ENCODE measurements around the gene PCNP. TPM values are rescaled to one million over a fixed set of nuclear protein-coding genes. Genes with fewer than 3 reads are reported as not detected.
A peak's percentile ranks its signal among the peaks of the same experiment; 100 is the strongest.

Gene PCNP
- total and polyA plus RNA-seq, 2 experiments from 2014 or later: 91.2 to 178 TPM

DNA sequence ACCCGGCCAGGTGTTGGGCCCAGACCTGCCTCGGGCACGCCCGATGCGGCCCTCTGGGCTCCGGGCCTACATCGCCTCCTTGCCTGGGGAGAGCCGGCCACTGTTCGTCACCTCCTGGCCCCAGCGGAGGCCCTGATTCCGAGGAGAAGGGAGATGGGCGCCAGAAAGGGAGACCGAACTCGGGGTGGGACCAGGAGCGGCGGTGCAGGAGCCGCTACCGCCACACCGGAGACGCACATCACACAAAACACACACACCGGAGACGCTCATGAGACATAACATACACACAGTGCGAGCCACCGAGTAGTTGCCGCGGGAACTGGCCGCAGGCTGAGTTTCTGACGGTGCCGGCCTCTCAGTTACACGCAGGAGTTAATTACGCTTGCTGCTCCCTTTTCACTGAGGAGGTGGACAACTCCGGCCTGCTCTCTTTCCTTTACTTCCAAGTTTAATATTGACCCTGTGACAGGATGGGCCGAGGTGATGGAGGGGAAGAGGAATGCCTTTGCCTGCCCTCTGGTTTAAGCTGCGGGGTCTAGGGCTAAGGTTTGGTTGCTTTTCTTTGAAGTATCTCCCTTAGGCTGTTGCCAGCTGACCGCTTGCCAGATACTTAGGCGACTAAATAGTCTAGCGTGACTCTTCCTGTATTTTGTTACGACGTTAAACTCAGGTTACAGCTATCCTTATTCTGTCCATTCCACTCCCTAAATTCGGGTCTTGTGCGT, 570 bp downstream of the PCNP start:
- H4K20me1 ChIP-seq (ENCODE audit: insufficient read depth): no peaks in the 10 kb centered on the region; the same call in 1 of the 2 replicates
- TF ChIP-seq EZH2phosphoT487 (IDR thresholded peaks at IDR 0.05; ENCODE audit: insufficient read depth, low read depth): no peak
- no peak for TF ChIP-seq EZH2 (IDR thresholded peaks at IDR 0.05; ENCODE audit: insufficient read depth, poor library complexity, severe bottlenecking)
- peak overlapping the region; percentile 89 for H3K4me3 ChIP-seq
- peak overlapping the region; percentile 89 for H2AFZ ChIP-seq
- DNase-seq: peak; percentile 75
- peak overlapping the region; percentile 98 for H3K4me2 ChIP-seq (ENCODE audit: unreplicated experiment)
- no peaks in the 10 kb centered on the region for H3K9me3 ChIP-seq (ENCODE audit: low read depth)
- H3K79me2 ChIP-seq (ENCODE audit: insufficient read depth): peaks cover 55% of the 10 kb centered on the region
- H3K27ac ChIP-seq: peak overlapping the region; percentile 96
- no peaks in the 10 kb centered on the region for H3K9me2 ChIP-seq (ENCODE audit: insufficient read depth)
- H3F3A ChIP-seq (ENCODE audit: insufficient read depth): peaks cover 38% of the 10 kb centered on the region
- in situ Hi-C loops (cut with MboI): no loop called here
- 2% methylated on average over 35 to 40 of the region's 41 CpGs for WGBS, 2 experiments (ENCODE audit: low coverage in 1 of 2, low lambda C conversion rate in 2 of 2, missing lambda C conversion rate in 2 of 2)
- peaks cover 7% of the 10 kb centered on the region; the same call in 1 of the 2 replicates for H3K36me3 ChIP-seq (ENCODE audit: low read depth)
- peak overlapping the region; percentile 99 for H3K9ac ChIP-seq
- no peaks in the 10 kb centered on the region for H3K27me3 ChIP-seq (replicated peaks; ENCODE audit: insufficient read depth)
- H3K4me1 ChIP-seq (ENCODE audit: insufficient read depth): peaks cover 29% of the 10 kb centered on the region

DNA sequence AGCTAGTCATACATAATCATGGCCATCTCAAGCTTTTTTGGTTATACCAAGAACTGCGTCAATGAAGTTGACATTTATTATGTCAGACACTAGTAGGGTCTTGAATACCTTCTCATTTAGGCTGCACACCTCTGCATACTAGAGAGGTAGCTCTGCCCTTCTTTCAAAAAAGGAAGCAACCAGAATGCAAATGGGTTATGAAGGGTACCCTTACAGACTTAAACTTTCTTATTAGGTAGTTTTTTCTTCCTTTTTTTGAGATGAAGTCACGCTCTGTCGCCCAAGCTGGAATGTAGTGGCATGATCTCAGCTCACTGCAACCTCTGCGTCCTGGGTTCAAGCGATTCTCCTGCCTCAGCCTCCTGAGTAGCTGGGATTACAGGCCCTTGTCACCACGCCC, 3.3 kb downstream of the PCNP start:
- Histone ChIP-seq H3K27ac (no peak overlapping the region), H3K36me3 (ENCODE audit: low read depth) (peaks cover 17% of the 10 kb centered on the region), H3K9me3 (ENCODE audit: low read depth) (no peaks in the 10 kb centered on the region), H3K4me1 (ENCODE audit: insufficient read depth) (peaks cover 29% of the 10 kb centered on the region), H2AFZ (no peak overlapping the region), H3K4me2 (ENCODE audit: unreplicated experiment) (no peak overlapping the region), H3F3A (ENCODE audit: insufficient read depth) (peaks cover 29% of the 10 kb centered on the region), H3K27me3 (replicated peaks; ENCODE audit: insufficient read depth) (no peaks in the 10 kb centered on the region), H3K9me2 (ENCODE audit: insufficient read depth) (no peaks in the 10 kb centered on the region), H3K79me2 (ENCODE audit: insufficient read depth) (peaks cover 82% of the 10 kb centered on the region), H4K20me1 (ENCODE audit: insufficient read depth) (no peaks in the 10 kb centered on the region; the same call in 1 of the 2 replicates), H3K4me3 (no peak overlapping the region), H3K9ac (no peak overlapping the region)
- DNase-seq: no peak
- WGBS, 2 experiments (ENCODE audit: low coverage in 1 of 2, low lambda C conversion rate in 2 of 2, missing lambda C conversion rate in 2 of 2): 96 to 100% methylated on average over 6 of the region's 6 CpGs
- TF ChIP-seq EZH2 (IDR thresholded peaks at IDR 0.05; ENCODE audit: insufficient read depth, poor library complexity, severe bottlenecking): no peak
- in situ Hi-C loops (cut with MboI): no loop called here

DNA sequence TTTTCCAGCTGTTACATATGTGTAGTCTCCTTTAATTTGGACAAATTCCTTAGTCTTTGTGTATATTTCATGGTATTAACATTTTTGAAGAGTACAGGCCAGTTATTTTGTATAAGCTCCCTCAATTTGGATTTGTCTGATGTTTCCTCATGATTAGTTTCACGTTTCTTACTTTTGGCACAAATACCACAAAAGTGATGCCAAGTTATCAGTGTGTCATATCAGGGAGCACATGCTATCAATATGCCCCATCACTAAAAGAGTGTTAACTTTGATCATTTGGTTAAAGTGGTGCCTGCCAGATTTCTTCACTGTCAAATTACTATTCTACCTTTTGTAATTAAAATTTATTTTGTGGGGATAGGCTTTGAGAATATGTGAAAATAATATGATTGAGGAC, 14.6 kb downstream of the PCNP start:
- H4K20me1 ChIP-seq (ENCODE audit: insufficient read depth): no peaks in the 10 kb centered on the region
- H3K4me2 ChIP-seq (ENCODE audit: unreplicated experiment): no peak overlapping the region
- in situ Hi-C loops (cut with MboI): no loop called here
- no peak overlapping the region for H3K27ac ChIP-seq
- H3F3A ChIP-seq (ENCODE audit: insufficient read depth): no peaks in the 10 kb centered on the region
- no peaks in the 10 kb centered on the region for H3K9me3 ChIP-seq (ENCODE audit: low read depth)
- no peaks in the 10 kb centered on the region for H3K9me2 ChIP-seq (ENCODE audit: insufficient read depth)
- WGBS, 2 experiments (ENCODE audit: low coverage in 1 of 2, low lambda C conversion rate in 2 of 2, missing lambda C conversion rate in 2 of 2): 21 to 23% methylated on average over 1 of the region's 1 CpG
- no peak overlapping the region for H3K4me3 ChIP-seq
- no peaks in the 10 kb centered on the region for H3K27me3 ChIP-seq (replicated peaks; ENCODE audit: insufficient read depth)
- DNase-seq: peak; percentile 9
- no peaks in the 10 kb centered on the region for H3K4me1 ChIP-seq (ENCODE audit: insufficient read depth)
- no peak overlapping the region for H3K9ac ChIP-seq
- no peak for TF ChIP-seq EZH2phosphoT487 (IDR thresholded peaks at IDR 0.05; ENCODE audit: insufficient read depth, low read depth)
- no peak for TF ChIP-seq EZH2 (IDR thresholded peaks at IDR 0.05; ENCODE audit: insufficient read depth, poor library complexity, severe bottlenecking)
- no peak overlapping the region for H2AFZ ChIP-seq
- H3K36me3 ChIP-seq (ENCODE audit: low read depth): peaks cover 61% of the 10 kb centered on the region
- H3K79me2 ChIP-seq (ENCODE audit: insufficient read depth): peaks cover 76% of the 10 kb centered on the region

DNA sequence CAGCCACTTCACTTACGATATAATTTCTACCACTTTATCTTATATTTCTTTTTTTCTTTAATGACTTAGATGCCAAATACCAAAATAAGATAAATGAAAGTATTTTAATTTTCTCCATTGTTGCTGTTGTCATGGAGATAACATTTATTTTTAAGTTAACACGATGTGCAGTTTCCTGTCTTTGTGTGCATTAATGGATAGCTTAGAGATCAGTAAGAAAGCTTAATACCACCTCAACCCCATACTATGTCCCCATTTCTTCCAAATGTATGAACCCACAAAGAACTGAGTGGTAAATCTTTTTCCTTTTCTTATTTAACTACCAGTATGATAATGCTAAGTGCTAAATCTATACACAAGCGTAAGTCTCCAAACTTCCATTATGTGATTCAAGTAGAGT, 17.1 kb downstream of the PCNP start:
- H3K36me3 ChIP-seq (ENCODE audit: low read depth): peaks cover 58% of the 10 kb centered on the region

More for the DNA sequence above, 17.1 kb downstream of the PCNP start:
- H3K4me1 ChIP-seq (ENCODE audit: insufficient read depth): no peaks in the 10 kb centered on the region
- 83 to 87% methylated on average over 3 of the region's 3 CpGs for WGBS, 2 experiments (ENCODE audit: low coverage in 1 of 2, low lambda C conversion rate in 2 of 2, missing lambda C conversion rate in 2 of 2)
- H3K4me3 ChIP-seq: no peak overlapping the region
- TF ChIP-seq EZH2 (IDR thresholded peaks at IDR 0.05; ENCODE audit: insufficient read depth, poor library complexity, severe bottlenecking): no peak
- no peak for TF ChIP-seq EZH2phosphoT487 (IDR thresholded peaks at IDR 0.05; ENCODE audit: insufficient read depth, low read depth)
- no peaks in the 10 kb centered on the region for H3K9me3 ChIP-seq (ENCODE audit: low read depth)
- H3F3A ChIP-seq (ENCODE audit: insufficient read depth): no peaks in the 10 kb centered on the region
- no peaks in the 10 kb centered on the region for H3K27me3 ChIP-seq (replicated peaks; ENCODE audit: insufficient read depth)
- no peak overlapping the region for H3K9ac ChIP-seq
- in situ Hi-C loops (cut with MboI): no loop called here
- no peaks in the 10 kb centered on the region for H3K9me2 ChIP-seq (ENCODE audit: insufficient read depth)
- no peak for DNase-seq
- peaks cover 52% of the 10 kb centered on the region for H3K79me2 ChIP-seq (ENCODE audit: insufficient read depth)
- no peak overlapping the region for H3K27ac ChIP-seq
- H3K4me2 ChIP-seq (ENCODE audit: unreplicated experiment): no peak overlapping the region
- H4K20me1 ChIP-seq (ENCODE audit: insufficient read depth): no peaks in the 10 kb centered on the region
- H2AFZ ChIP-seq: no peak overlapping the region

All from GM23248 (cell line).